ENCODE results near the gene FOXP1.
"Not testable (repeated sequence)": the region's sequence is repeated elsewhere in the genome, so short reads cannot be mapped to it uniquely, and the experiment has no call there.

The FOXP1 gene

GRCh38 chr3:71530903-71531530 lies 52.5 kb downstream of the FOXP1 start:
- no peak for DNase-seq (ENCODE audit: low read depth)

DNA sequence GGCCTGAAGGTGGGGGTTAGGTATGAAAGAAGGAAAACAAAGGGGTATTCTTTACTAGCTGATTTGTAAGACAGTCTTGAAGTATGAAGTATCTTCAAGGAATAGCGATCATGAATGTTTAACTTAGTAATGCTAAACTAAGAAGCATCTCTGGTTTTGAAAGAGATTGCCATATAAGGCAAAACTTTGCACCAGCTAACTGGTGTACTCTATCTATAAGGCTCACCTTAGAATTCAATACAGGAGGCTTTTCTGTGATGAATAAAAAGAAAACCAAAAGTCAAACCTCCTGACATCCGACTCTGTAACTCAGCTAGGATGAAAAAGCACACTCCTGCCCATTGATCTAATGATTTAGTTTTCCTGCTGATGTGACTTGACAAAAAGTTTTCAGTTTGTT lies 54.7 kb downstream of the FOXP1 start:
- no peak for DNase-seq (ENCODE audit: low read depth)

GRCh38 chr3:71526448-71526847 lies 57.1 kb downstream of the FOXP1 start:
- DNase-seq (ENCODE audit: low read depth), result not testable (repeated sequence)

DNA sequence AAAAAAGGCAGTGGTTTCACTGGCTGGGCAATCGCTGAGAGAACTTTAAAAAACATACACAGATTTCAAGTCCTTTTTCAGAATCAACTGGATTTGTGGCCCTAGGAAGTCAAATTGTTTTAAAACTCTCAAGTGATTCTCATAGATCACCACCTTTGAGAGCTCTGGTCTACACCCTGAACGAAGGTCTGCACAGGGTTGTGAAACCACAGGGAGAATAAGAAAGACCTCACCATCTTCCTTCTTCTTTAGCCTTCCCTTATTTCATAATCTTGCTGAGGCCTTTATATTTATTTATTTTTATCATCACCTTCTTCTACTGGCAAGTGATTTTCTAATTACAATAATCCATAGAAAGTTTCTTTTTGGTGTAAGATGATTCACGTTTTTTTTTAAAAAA lies 58.1 kb downstream of the FOXP1 start:
- DNase-seq (ENCODE audit: low read depth), result no peak

DNA sequence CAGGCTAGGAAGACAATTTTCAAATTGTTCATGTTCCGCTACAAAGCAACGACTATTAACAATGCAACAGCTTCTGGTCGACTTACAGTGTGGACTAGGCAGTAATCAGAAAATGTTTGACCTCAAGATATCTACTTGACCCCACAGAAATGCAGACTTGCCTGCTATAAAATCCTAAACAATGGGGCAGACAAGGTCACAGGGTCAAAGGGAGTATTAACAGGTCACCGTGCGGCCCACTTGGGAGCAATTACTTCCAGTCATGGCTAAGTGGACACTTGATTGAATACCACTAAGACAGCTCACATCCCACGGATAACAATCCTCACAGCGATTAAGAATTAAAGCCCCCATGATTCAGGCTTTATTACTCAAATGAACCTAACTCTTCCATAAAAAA lies 58.9 kb downstream of the FOXP1 start:
- DNase-seq (ENCODE audit: low read depth), result no peak

DNA sequence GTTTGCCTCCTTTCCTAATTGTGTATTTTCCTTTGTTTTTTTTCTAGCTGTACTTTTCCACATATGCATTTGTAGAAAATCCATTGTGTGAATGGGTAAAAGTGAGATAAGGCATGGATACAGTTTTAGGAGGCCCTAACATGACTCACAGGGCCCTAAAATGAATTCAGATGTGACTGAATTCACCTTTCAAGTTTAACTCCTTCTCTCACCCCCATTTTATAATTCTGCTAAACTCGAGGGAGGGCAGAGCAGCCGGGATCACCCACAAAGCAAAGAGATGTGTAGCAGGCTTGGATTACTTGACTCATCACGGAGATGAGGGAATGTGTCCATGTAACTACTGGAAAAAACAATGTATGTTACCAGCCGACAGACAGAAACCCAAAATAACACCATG lies 59.9 kb downstream of the FOXP1 start:
- no peak for DNase-seq (ENCODE audit: low read depth)

DNA sequence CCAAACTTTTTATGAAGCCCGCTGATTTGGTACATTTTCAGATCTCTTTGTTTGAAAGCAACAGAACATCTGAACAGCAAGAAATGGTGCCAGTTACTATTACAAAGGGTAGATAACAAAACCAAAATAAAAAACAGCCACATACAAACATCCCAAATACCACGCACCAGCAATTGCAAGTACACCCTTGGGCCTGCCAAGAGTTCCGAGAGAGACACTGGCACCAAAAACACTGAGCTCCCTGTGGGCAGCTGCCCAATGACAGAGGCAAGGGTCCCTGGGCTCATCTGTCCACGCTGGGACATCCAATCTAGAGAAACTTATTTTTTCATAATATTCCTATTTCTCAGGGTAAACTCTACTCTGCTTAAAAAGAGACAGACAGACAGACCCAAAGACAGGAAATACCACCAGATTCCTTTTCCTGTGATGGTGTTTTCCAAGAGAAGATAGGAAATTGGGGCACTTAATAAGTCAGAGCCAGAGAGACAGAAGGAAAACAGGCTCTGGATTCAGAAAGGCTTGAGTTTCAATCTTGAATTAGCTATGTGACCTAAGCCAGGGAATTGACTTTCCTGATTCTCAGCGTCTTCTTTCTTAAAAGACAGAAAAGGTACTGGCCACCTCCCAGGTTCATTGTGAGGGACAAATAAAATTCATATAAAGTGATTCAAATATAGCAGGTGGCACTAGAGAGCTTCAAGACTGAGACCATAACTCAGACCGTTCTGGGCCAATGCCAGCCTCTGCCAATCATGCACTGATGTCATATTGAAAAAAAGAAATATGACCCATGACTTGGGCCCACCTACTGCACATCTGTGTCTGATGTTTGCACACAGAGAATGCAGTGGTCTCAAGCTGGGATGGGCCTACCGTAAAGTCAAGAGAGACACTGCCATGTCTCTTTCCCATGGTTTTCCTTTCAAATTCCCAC lies 61.3 kb downstream of the FOXP1 start:
- no peak for DNase-seq (ENCODE audit: low read depth)

- no peak for DNase-seq (ENCODE audit: low read depth)
Measured at GRCh38 chr3:71521021-71521352, 62.5 kb downstream of the FOXP1 start.

GRCh38 chr3:71520161-71521020 lies 63.1 kb downstream of the FOXP1 start:
- DNase-seq (ENCODE audit: low read depth), result no peak

- DNase-seq (ENCODE audit: low read depth), result no peak
Measured at GRCh38 chr3:71518089-71518488, 65.4 kb downstream of the FOXP1 start.

DNA sequence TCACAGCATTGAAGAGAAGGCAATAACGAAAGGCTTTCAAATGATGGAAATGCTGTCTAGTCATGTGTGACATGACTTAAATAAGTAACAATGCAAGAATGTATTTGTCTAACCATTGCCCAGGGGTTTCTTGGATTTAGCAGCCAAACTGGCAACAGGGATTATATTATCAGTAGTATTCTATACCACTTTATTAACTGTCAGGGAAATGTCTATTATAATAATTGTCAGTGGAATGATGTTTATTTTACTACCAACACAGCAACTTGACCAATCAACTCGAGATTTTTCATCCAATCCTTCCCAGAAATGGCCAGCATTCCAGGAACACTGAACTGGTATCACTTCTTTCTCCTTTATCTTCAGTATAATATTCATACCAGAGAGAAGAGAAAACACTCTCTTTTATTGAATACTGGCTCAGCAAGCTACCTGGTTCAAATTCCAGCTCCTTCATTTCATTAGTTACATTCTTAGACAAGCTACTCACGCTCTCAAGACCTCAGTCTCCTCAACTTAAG lies 66.2 kb downstream of the FOXP1 start:
- no peak for DNase-seq (ENCODE audit: low read depth)

DNA sequence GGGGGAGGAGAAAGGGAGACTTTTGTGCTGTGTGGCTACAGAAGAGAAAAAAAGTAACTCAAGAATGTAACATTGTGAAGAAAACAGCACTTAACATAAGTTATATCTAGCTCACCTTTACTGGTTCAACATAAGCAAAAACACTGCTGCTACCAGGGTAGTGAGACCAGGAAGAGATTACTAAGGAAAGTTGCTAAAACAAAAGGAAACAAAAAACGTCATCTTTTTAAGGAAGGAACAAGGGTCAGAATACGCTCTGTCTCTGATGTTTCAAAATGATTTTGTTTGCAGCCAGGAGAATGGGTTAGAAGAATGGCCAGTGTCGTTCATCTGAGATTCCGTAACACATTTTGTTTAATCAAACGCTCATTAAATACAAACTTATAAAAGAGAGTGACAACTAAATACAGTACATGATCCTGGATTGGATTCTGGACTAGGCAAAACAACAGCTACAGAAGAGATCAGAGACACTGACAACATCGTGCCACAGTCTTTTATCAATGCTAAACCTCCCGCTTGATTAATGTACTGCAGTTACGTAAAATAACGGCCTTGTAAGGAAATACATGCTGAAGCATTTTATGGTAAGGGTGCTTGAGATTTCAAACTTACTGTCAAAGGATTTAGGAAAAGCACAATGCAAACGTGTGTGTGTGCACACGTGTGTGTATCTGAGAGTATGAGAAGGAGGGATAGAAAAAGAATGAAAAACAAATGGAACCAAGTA lies 67.7 kb downstream of the FOXP1 start:
- DNase-seq (ENCODE audit: low read depth), result no peak

DNA sequence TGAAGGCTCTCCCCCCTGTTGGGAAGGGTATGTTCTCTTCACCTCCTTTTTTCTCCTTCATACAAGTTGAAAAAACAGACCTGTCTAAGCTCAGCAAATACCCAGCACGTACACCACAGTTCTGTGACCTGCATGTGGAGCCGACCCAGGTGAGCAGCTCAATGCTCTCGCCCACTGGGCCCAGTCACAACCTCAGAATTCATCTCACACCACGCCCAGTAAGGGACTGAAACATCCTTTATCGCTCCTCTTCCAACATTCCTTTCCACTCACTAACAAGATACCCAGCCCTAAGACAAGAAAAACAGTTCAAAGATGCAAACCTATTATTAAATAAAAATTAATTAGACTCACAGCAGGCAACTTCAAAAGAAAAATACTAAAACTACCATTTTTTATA lies 68.9 kb downstream of the FOXP1 start:
- DNase-seq (ENCODE audit: low read depth), result no peak

DNA sequence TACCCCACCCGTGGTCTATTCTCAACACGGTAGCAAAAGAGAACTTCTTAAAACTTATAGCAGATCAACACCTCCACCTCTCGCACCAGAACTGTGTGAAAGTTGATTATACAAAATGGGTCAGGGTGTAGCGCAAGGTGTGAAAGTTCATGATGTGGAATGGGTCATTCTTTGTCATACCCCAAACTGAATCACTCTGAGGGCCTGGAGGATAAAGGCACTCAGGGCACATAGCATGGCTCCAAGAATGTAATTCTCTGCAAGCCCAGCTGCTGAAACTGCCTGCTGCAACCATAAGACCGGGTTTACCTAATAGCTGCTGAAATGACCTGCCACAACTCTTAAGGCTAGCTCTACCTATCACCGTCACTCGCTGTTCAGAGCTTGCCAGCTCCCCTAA lies 70.0 kb downstream of the FOXP1 start:
- no peak for DNase-seq (ENCODE audit: low read depth)

GRCh38 chr3:71513081-71513480 lies 70.4 kb downstream of the FOXP1 start:
- no peak for DNase-seq (ENCODE audit: low read depth)

DNA sequence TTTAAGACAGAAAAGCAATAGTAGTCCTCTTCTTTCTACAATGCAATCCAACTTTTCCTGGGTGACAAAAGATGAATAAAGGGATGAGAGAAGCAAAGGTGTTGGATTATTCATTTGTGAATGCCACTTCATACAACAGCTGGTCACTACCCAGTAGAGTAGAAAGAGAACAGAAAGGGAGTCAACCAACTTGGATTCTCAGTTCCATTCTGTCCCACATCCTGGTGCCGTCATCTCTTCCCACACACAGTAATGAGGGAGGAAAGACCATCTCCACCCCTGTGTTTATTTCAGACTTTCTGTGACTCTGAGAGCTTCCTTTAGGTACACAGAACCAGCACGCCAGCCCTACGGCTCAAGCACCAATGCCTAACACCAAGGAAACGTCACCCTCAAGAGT lies 71.0 kb downstream of the FOXP1 start:
- no peak for DNase-seq (ENCODE audit: low read depth)

DNA sequence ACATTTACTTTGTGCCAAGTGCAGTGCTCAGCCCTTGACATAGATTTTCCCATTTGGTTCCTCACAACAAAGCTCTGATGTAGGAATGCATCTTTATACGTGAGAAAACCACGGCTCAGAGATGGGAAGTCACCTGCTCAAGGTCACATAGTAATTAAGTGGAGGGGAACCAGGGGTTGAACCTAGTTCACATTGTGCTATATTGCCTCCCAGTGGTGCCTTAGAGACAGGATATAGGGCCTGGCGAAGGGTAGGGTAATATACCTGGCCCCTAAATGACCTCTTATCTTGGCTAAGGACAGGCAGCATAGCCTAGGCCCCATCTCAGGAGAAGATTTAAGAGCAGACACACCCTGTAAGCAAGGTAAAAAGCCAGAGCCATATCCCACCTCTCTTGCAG lies 71.5 kb downstream of the FOXP1 start:
- no peak for DNase-seq (ENCODE audit: low read depth)

GRCh38 chr3:71511446-71511845 lies 72.1 kb downstream of the FOXP1 start:
- no peak for DNase-seq (ENCODE audit: low read depth)

- no peak for DNase-seq (ENCODE audit: low read depth)
Measured at GRCh38 chr3:71511037-71511436, 72.5 kb downstream of the FOXP1 start.

DNA sequence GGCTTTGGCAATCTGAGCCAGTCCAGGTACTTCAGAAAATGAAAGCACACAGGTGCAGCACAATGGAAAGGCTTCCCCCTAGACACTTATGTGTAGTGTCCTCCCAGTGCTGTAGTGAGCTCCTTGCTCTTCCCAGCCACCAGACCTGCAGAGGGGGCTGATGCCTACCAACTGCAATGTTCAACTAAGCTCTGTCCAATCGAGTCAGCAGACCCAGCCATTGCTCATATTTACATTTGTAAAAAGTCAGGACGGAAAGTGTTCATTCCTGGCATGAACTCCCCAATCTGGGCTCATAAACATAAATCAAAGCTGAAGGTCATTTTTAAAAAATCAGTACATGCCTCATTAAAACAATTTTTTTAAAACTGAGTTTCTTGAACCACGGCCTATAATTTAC lies 73.0 kb downstream of the FOXP1 start:
- no peak for DNase-seq (ENCODE audit: low read depth)

GRCh38 chr3:71509066-71509465 lies 74.5 kb downstream of the FOXP1 start:
- no peak for DNase-seq (ENCODE audit: low read depth)

All from stimulated activated CD8-positive, alpha-beta memory T cell treated with anti-CD3 and anti-CD28 coated beads, Interleukin-12 subunit alpha, Interleukin-12 subunit beta, amount 100 ng/mL, for 1 hour (primary cell).